Mesothelial cell of epicardium (in vitro differentiated cells): ENCODE results near the gene GGPS1. TPM values are rescaled to one million over a fixed set of nuclear protein-coding genes. Genes with fewer than 3 reads are reported as not detected.
"Not testable (repeated sequence)": the region's sequence is repeated elsewhere in the genome, so short reads cannot be mapped to it uniquely, and the experiment has no call there.

Source experiments
- DNase-seq, 2 experiments: peaks; one replicate each; pipeline ENCODE4 v3.0.0; 2021; ENCODE audit warnings: low spot score in 2 of 2; ENCODE audit not compliant: unreplicated experiment in 2 of 2
- H3K27ac Mint-ChIP-seq: 2 replicates; pipeline ENCODE4 v1.8.0; 2021; ENCODE audit warnings: mixed read lengths
- H3K27me3 Mint-ChIP-seq: 2 replicates; pipeline ENCODE4 v1.8.0; 2021; ENCODE audit warnings: low read depth, mixed read lengths
- H3K36me3 Mint-ChIP-seq: 2 replicates; pipeline ENCODE4 v1.8.0; 2021; ENCODE audit warnings: mixed read lengths
- H3K4me1 Mint-ChIP-seq: 2 replicates; pipeline ENCODE4 v1.8.0; 2021; ENCODE audit warnings: mixed read lengths
- H3K4me3 Mint-ChIP-seq: 2 replicates; pipeline ENCODE4 v1.8.0; 2021; ENCODE audit warnings: mild to moderate bottlenecking, moderate library complexity, mixed read lengths
- H3K9me3 Mint-ChIP-seq: 2 replicates; pipeline ENCODE4 v1.8.0; 2021; ENCODE audit warnings: mixed read lengths
- total RNA-seq: library from RNA; stranded (reverse); gene quantifications from 3 replicates; pipeline ENCODE4 v1.2.1, GENCODE V29; 2021
- TF ChIP-seq, protein P1 (sequence below): fragments of 200-600 bp; sonication (generic); IDR thresholded peaks from one replicate; pipeline ENCODE4 v1.5.0; 2021; ENCODE audit warnings: antibody characterized with exemption; ENCODE audit not compliant: unreplicated experiment

The GGPS1 gene
- total RNA-seq, 1 donor from 2014 or later, result 25.9 TPM

DNA sequence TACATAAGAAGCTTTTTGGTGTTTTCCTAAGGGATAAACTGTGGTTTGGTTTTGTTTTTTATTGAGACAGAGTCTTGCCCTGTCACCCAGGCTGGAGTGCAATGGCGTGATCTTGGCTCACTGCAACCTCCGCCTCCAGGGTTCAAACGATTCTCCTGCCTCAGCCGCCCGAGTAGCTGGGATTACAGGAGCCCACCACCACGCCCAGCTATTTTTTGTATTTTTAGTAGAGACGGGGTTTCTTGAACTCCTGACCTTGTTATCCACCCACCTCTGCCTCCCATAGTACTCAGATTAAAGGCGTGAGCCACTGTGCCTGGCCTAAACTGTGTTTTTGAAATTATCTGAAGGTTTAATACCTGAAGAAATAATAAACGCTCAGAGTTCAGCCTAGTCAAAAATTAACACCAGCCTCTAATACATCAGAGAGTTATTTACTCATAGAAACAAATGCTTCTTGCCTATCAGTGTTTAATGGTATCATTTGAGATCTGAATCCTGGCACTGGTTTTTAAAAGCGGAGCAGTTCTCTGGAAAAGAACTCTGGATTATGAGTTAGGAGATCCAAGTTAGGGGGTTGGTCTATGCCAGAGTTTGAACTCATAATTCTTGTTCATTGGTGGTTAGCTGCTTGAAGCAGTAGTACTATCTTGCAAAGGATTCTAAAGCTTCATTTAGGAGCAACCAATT lies 29.1 kb upstream of the GGPS1 start:
- Mint-ChIP-seq H3K9me3 (peaks cover 16% of the 10 kb centered on the region), H3K27me3 (no peaks in the 10 kb centered on the region), H3K4me1 (peaks cover 7% of the 10 kb centered on the region), H3K4me3 (no peak overlapping the region), H3K27ac (no peak overlapping the region), H3K36me3 (peaks cover 13% of the 10 kb centered on the region)
- TF ChIP-seq, protein P1, sequence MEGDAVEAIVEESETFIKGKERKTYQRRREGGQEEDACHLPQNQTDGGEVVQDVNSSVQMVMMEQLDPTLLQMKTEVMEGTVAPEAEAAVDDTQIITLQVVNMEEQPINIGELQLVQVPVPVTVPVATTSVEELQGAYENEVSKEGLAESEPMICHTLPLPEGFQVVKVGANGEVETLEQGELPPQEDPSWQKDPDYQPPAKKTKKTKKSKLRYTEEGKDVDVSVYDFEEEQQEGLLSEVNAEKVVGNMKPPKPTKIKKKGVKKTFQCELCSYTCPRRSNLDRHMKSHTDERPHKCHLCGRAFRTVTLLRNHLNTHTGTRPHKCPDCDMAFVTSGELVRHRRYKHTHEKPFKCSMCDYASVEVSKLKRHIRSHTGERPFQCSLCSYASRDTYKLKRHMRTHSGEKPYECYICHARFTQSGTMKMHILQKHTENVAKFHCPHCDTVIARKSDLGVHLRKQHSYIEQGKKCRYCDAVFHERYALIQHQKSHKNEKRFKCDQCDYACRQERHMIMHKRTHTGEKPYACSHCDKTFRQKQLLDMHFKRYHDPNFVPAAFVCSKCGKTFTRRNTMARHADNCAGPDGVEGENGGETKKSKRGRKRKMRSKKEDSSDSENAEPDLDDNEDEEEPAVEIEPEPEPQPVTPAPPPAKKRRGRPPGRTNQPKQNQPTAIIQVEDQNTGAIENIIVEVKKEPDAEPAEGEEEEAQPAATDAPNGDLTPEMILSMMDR, result no peak
- DNase-seq, result no peak

DNA sequence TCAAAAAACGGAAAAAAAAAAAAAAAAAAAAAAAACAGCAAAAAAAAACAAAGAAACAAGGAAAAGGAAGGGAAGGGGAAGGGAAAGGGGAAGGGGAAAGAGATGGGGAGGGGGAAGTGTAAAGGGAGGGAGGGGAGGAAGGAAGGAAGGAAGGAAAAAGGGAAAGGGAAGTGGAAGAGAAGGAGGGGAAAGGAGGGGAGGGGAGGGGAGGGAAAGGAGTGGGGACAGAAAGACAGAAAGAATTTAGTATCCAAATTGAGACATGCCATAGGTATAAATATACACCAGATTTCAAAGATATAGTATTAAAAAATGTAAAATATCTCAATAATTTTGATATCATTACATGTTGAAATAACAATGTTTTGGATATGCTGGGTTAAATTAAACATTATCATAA lies 26.2 kb upstream of the GGPS1 start:
- peaks cover 21% of the 10 kb centered on the region for H3K4me1 Mint-ChIP-seq
- no peak overlapping the region for H3K27ac Mint-ChIP-seq
- H3K4me3 Mint-ChIP-seq, result no peak overlapping the region
- peaks cover 11% of the 10 kb centered on the region for H3K36me3 Mint-ChIP-seq
- H3K27me3 Mint-ChIP-seq, result no peaks in the 10 kb centered on the region
- no peak for DNase-seq
- H3K9me3 Mint-ChIP-seq, result peaks cover 10% of the 10 kb centered on the region
- TF ChIP-seq, protein P1, result no peak

DNA sequence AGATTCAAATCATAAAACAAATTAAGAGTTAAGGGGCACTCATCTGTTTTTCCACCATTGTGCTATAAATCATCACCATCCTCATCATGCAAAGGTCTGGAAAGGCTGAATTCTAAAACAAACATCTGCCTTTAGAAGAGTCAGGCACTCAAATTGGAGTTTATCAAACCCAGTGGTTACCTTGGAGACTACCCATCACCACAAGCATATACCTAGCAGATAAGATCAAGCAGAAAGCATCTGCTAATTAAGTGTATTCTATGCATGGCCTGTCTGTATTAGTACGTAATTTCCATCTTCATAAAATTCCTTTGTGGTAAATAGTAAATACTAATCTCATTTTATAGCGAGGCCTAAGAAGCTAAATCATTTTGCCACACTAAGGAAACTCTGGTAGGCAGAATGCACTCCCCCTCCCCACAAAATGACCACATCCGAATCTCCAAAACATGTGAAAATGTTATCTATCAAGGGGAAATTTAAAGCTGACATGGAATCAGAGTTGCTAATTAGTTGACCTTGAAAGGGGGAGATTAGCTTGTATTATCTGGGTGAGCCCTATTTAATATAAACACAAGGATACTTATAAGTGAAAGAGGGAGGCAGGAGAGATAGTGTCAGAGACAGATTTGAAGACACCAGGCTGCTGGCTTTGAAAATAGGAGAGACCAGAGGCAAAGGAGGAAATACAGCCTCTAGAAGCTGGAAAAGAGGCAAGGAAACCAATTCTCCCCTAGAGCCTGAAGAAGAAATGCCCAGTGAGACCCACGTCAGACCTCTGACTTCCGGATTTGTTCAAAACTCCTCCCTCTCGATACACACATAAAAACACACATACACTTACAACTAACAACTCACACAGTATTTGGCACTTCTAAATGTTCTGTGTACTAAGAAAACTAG lies 23.6 kb upstream of the GGPS1 start:
- Mint-ChIP-seq H3K9me3 (no peaks in the 10 kb centered on the region), H3K27me3 (no peaks in the 10 kb centered on the region), H3K4me3 (no peak overlapping the region), H3K27ac (peak overlapping the region; percentile 92), H3K4me1 (peaks cover 18% of the 10 kb centered on the region), H3K36me3 (peaks cover 10% of the 10 kb centered on the region)
- TF ChIP-seq, protein P1, result no peak
- no peak for DNase-seq

DNA sequence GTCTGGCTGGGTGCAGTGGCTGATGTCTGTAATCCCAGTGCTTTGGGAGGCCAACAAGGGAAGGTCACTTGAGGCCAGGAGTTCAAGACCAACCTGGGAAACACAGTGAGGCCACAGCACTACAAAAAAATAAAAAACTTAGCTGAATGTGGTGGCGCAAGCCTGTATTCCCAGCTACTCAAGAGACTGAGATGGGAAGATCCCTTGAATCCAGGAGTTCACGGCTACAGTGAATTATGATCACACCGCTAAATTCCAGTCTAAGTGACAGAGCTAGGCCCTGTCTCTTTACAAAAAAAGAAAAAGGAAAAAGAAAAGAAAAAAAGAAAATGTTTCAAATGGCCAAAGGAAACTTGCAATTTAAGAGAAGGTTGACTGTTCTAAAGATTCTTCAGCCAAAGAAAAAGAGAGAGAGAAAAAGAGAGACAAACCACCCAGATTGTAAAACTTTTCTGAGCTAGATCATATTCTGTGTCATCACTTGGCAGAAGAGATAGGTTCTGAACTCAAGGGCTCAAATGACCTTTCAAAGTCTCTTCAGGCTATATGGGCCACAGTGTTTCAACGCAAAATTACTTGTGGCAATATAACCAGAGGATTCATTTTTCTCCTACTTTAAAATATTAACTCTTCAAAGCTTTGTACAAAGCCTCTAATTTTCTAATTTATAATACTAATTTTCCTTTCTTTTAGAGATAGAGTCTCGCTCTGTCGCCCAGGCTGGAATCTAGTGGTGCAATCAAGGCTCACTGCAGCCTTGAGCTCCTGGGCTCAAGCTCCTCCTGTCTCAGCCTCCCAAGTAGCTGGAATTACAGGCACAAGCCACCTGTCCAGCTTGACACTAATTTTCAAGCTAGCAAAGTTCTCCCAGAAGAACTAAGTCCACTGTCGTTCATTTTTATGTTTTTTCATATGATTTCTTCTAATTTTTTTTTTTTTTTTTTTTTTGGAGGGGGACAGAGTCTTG lies 20.9 kb upstream of the GGPS1 start:
- Mint-ChIP-seq H3K27ac (peak overlapping the region; percentile 26), H3K36me3 (peaks cover 11% of the 10 kb centered on the region), H3K4me1 (peaks cover 18% of the 10 kb centered on the region), H3K9me3 (no peaks in the 10 kb centered on the region), H3K27me3 (no peaks in the 10 kb centered on the region), H3K4me3 (no peak overlapping the region)
- DNase-seq, result no peak
- TF ChIP-seq, protein P1, result no peak

DNA sequence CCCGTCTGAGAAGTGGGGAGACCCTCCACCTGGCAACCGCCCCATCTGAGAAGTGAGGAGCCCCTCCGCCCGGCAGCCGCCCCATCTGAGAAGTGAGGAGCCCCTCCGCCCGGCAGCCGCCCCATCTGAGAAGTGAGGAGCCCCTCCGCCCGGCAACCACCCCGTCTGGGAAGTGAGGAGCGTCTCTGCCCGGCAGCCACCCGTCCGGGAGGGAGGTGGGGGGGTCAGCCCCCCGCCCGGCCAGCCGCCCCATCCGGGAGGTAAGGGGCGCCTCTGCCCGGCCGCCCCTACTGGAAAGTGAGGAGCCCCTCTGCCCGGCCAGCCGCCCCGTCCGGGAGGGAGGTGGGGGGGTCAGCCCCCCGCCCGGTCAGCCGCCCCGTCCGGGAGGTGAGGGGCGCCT lies 19.2 kb upstream of the GGPS1 start:
- H3K9me3 Mint-ChIP-seq, H3K4me3 Mint-ChIP-seq, H3K27me3 Mint-ChIP-seq, H3K27ac Mint-ChIP-seq, DNase-seq: not testable (repeated sequence)
- peaks cover 11% of the 10 kb centered on the region for H3K36me3 Mint-ChIP-seq
- peaks cover 30% of the 10 kb centered on the region for H3K4me1 Mint-ChIP-seq
